KOPT-K1 (cell line): ENCODE measurements around the gene SEMA4B.
"Not testable (repeated sequence)": the region's sequence is repeated elsewhere in the genome, so short reads cannot be mapped to it uniquely, and the experiment has no call there.

Experiments used
- H3K27ac ChIP-seq: fragments of 200-600 bp; sonication (generic); 2 replicates; pipeline ENCODE4 v1.5.1; 2016; ENCODE audit warnings: antibody characterized with exemption, mild to moderate bottlenecking, low read depth, low read length; ENCODE audit not compliant: poor library complexity, severe bottlenecking
- H3K36me3 ChIP-seq: fragments of 200-600 bp; sonication (generic); 2 replicates; pipeline ENCODE4 v1.5.1; 2017; ENCODE audit warnings: antibody characterized with exemption, mild to moderate bottlenecking, low read length, moderate library complexity; ENCODE audit not compliant: insufficient read depth
- H3K9me3 ChIP-seq: fragments of 200-600 bp; sonication (generic); 2 replicates; pipeline ENCODE4 v1.5.1; 2017; ENCODE audit warnings: antibody characterized with exemption, low read length, mild to moderate bottlenecking; ENCODE audit not compliant: insufficient read depth, poor library complexity, severe bottlenecking

The SEMA4B gene

DNA sequence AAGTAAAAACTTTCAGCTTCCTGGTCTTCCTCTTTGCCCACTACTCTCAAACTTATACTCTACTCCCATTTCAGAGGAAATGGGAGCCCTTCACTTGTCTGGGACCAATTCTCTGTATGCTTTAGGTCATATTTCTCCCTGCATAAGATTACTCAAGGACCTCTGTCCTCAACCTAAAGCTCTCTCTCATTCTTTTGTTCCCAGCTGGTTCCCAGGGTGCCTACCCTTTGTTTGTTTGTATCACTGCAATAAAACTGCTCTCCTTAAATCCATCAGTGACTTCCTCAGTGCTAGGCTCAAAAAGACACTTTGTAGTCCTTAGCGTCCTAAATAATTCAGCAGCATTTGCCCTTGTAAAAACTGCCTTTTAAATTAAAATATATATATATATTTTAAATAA is 67.3 kb downstream of the SEMA4B start:
- H3K27ac ChIP-seq, result no peak overlapping the region
- no peaks in the 10 kb centered on the region for H3K9me3 ChIP-seq
- peaks cover 60% of the 10 kb centered on the region for H3K36me3 ChIP-seq

GRCh38 chr15:90270502-90271150 is 69.5 kb downstream of the SEMA4B start:
- peaks cover 81% of the 10 kb centered on the region for H3K36me3 ChIP-seq
- no peaks in the 10 kb centered on the region for H3K9me3 ChIP-seq
- no peak overlapping the region for H3K27ac ChIP-seq

- Histone ChIP-seq H3K27ac (no peak overlapping the region), H3K9me3 (no peaks in the 10 kb centered on the region), H3K36me3 (peaks cover 87% of the 10 kb centered on the region)
Observed at GRCh38 chr15:90271459-90272166, 70.5 kb downstream of the SEMA4B start.

DNA sequence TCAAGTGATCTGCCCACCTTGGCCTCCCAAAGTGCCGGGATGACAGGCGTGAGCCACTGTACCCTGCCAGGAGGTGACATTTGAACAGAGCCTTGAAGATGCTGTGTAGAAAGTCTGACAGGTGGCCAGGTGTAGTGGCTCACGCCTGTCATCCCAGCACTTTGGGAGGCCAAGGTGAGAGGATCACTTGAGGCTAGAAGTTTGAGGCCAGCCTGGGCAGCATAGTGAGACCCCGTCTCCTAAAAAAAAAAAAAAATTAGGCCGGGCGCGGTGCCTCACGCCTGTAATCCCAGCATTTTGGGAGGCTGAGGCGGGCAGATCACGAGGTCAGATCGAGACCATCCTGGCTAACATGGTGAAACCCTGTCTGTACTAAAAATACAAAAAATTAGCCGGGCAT is 77.3 kb downstream of the SEMA4B start:
- H3K27ac ChIP-seq, H3K9me3 ChIP-seq: not testable (repeated sequence)
- peaks cover 27% of the 10 kb centered on the region for H3K36me3 ChIP-seq
